Naive thymus-derived CD4-positive, alpha-beta T cell (primary cell): ENCODE measurements around the gene CLIC4. TPM values are rescaled to one million over a fixed set of nuclear protein-coding genes. Genes with fewer than 3 reads are reported as not detected.
A peak's percentile ranks its signal among the peaks of the same experiment; 100 is the strongest.

Experiments used
- ATAC-seq: fragments of 150-1000 bp; cut with Tn5 transposase; 2 replicates; pipeline ENCODE4 v1.10.0; 2021; ENCODE audit warnings: mild to moderate bottlenecking, moderate library complexity
- CTCF ChIA-PET: fragments of 350-600 bp; sonication (Branson Sonifier 250); formaldehyde crosslinking; loops from one replicate; lab custom pipeline; 2021; ENCODE audit warnings: antibody characterized with exemption; lab: Charles Lee
- POLR2A ChIA-PET: fragments of 350-600 bp; sonication (Branson Sonifier 250); formaldehyde crosslinking; loops from one replicate; lab custom pipeline; 2021; ENCODE audit warnings: antibody characterized with exemption, inconsistent platforms; lab: Charles Lee
- DNase-seq, 9 donors: peaks; one replicate each; pipeline versions ENCODE4 v3.0.0 to v3.0.0-alpha.2; 2020 to 2022; ENCODE audit warnings: mixed read lengths in 1 of 9
- H3K27ac ChIP-seq: one replicate; pipeline ENCODE4 v1.7.0; 2013; ENCODE audit warnings: mild to moderate bottlenecking, low read depth, low read length, moderate library complexity
- H3K27me3 ChIP-seq, 2 donors: one replicate each; pipeline ENCODE4 v1.7.0; 2013; ENCODE audit warnings: low read length in 2 of 2, mild to moderate bottlenecking in 2 of 2, moderate library complexity in 2 of 2; ENCODE audit not compliant: control insufficient read depth in 2 of 2, insufficient read depth in 2 of 2
- H3K36me3 ChIP-seq, 3 experiments: 1 replicate in 2 of 3; 2 replicates in 1 of 3; pipeline ENCODE4 v1.7.0; 2013; ENCODE audit warnings: low read length in 3 of 3, mild to moderate bottlenecking in 3 of 3, moderate library complexity in 1 of 3; ENCODE audit not compliant: insufficient read depth in 3 of 3, control insufficient read depth in 2 of 3
- H3K4me1 ChIP-seq, 2 donors: one replicate each; pipeline ENCODE4 v1.7.0; 2013; ENCODE audit warnings: low read length in 2 of 2, mild to moderate bottlenecking in 2 of 2, moderate library complexity in 1 of 2; ENCODE audit not compliant: control insufficient read depth in 2 of 2, insufficient read depth in 2 of 2
- H3K4me3 ChIP-seq: 2 replicates; pipeline ENCODE4 v1.7.0; 2013; ENCODE audit warnings: mild to moderate bottlenecking, low read length
- H3K9me3 ChIP-seq, 3 experiments: 1 replicate in 2 of 3; 2 replicates in 1 of 3; pipeline ENCODE4 v1.7.0; 2013; ENCODE audit warnings: low read length in 3 of 3; ENCODE audit not compliant: control insufficient read depth in 2 of 3
- H3K27ac Mint-ChIP-seq, 9 donors: one replicate each; pipeline ENCODE4 v1.8.0; 2020 to 2022; ENCODE audit warnings: mixed read lengths in 9 of 9, mild to moderate bottlenecking in 8 of 9, moderate library complexity in 5 of 9, inconsistent platforms in 2 of 9
- H3K27me3 Mint-ChIP-seq, 5 donors: one replicate each; pipeline ENCODE4 v1.8.0; 2021 to 2022; ENCODE audit warnings: mixed read lengths in 5 of 5, mild to moderate bottlenecking in 1 of 5
- H3K36me3 Mint-ChIP-seq, 5 donors: one replicate each; pipeline ENCODE4 v1.8.0; 2020 to 2022; ENCODE audit warnings: mixed read lengths in 5 of 5, mild to moderate bottlenecking in 3 of 5, inconsistent platforms in 1 of 5
- H3K4me1 Mint-ChIP-seq, 7 donors: one replicate each; pipeline ENCODE4 v1.8.0; 2020 to 2022; ENCODE audit warnings: mixed read lengths in 7 of 7, mild to moderate bottlenecking in 3 of 7, inconsistent platforms in 1 of 7
- H3K4me3 Mint-ChIP-seq, 10 donors: one replicate each; pipeline ENCODE4 v1.8.0; 2020 to 2022; ENCODE audit warnings: mild to moderate bottlenecking in 10 of 10, mixed read lengths in 10 of 10, moderate library complexity in 6 of 10, inconsistent platforms in 2 of 10
- H3K9me3 Mint-ChIP-seq, 11 donors: one replicate each; pipeline ENCODE4 v1.8.0; 2020 to 2022; ENCODE audit warnings: mixed read lengths in 11 of 11, mild to moderate bottlenecking in 4 of 11, inconsistent platforms in 1 of 11, moderate library complexity in 1 of 11
- intact Hi-C, 2 donors: fragments of 100-400 bp; cut with micrococcal nuclease; formaldehyde crosslinking; loops; one replicate each; pipeline ENCODE4 v1.15.1; 2023
- polyA plus RNA-seq, 2 donors: library from polyadenylated mRNA; unstranded; fragments of 300-500 nt; fragmentation: Illumina TruSeq; gene quantifications; one replicate each; pipeline ENCODE4 v1.2.3, GENCODE V29; 2021
- total RNA-seq, 6 experiments: library from RNA in 5 of 6; stranded (reverse) in 5 of 6; gene quantifications; 1 replicate in 5 of 6; 2 replicates in 1 of 6; pipeline ENCODE4 v1.2.3 and lab custom pipeline; 2021 to 2026

CLIC4 gene
- total and polyA plus RNA-seq, 7 experiments from 2014 or later, result 0.54 to 16.8 (median 1.7) TPM

DNA sequence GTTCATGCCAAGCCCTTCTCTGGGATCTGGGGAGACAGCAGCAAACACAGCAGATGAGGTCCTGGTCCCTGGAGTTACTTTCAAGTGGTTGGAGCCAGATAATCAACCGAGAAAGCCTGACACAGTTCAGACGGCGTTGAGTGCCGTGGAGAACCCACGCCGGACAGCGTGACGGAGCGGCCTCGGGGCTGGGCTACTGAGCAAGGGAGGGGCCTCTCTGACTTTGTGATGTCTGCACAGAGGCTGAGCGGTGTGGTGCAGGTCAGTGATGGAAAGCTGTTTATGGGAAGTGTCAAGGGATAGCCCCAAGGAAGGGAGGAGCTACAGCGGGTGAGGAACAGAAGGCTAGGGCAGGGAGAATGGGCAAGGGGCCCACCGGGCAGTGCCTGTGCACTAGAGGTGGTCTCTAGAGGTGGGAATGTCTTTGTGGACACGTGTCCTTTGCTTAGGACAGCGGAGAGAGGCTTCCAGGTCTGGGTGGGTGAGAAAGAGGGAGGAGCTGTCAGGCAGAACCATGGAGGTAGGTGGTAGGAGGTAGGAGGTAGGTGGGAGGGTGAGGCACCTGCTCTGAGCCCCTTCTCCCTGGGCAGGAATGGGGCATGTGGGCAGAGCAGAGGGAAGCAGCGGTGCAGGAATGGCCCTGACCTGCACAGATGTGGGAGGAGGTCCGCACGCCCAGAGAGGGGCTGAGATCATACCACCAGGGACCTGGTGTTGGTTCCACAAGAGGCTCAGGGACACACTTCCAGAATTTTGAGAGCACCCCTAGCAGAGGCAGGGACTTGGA lies 122.0 kb downstream of the CLIC4 start:
- DNase-seq (peak in 1 of 9 donors; percentile 16), ATAC-seq (no peak)
- no peaks in the 10 kb centered on the region for H3K27me3 ChIP-seq
- no peak overlapping the region for H3K4me3 ChIP-seq
- peaks cover 0 to 7% of the 10 kb centered on the region in 2 donors for H3K4me1 ChIP-seq
- H3K9me3 ChIP-seq, result no peaks in the 10 kb centered on the region
- H3K4me1 Mint-ChIP-seq, result peaks cover 0 to 42% (median 11%) of the 10 kb centered on the region in 7 donors
- no peaks in the 10 kb centered on the region for H3K9me3 Mint-ChIP-seq
- no peaks in the 10 kb centered on the region for H3K36me3 ChIP-seq
- H3K27ac ChIP-seq, result no peak overlapping the region
- POLR2A ChIA-PET, result no interaction called here
- no peak overlapping the region for H3K27ac Mint-ChIP-seq
- no peaks in the 10 kb centered on the region for H3K36me3 Mint-ChIP-seq
- H3K4me3 Mint-ChIP-seq, result no peak overlapping the region
- intact Hi-C loops, result no loop called here
- peaks cover 0 to 32% (median 0%) of the 10 kb centered on the region in 5 donors for H3K27me3 Mint-ChIP-seq
- CTCF ChIA-PET, result interaction anchor here (1.5 kb wide), 1 partner anchor 30 kb away, joined by 4 read pairs; no protein-coding TSS in a partner anchor

DNA sequence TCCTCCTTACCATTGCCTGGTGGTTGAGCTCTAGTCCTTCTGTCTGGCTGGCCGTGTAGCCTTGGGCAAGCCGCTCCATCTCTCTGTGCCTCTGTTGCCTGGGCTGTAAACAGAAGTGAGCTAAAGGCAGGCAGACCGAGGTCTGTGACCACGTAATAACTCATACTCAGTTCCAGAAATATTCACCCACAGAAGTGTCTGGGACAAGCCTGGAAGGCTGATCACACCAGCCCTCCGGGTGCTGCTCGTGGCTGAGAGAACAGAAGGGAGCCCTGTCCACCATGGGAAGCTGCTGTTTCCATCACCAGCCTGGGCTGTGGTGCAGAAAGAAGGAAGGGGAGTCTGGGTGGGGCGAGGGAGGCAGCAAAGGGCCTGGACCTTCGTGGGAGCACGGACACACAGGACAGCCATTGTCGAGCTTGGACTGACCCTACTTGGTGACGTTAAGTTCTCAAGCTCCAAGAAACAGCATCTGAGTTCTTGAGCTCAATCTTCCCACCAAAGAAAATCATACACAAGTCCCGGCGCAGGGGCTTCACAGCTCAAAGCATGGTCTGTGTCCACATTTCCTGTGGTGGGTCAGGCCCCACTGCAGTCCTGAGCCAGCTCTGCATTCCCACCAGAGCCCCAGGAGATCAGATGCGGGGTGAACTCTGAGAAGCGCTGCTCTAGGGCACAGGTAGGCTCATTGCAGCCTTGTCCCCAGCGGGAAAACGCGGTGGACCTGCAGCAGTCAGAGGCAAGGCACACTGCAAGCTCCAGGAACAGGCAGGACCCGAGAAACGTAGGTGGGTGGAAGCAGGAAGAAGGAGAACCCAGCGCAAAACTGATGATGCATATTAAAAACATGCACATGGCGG lies 123.0 kb downstream of the CLIC4 start:
- DNase-seq (peak in 1 of 9 donors; percentile 13), ATAC-seq (no peak)
- no peaks in the 10 kb centered on the region for H3K27me3 ChIP-seq
- Mint-ChIP-seq H3K27me3 (peaks cover 0 to 34% (median 0%) of the 10 kb centered on the region in 5 donors), H3K4me3 (no peak overlapping the region), H3K9me3 (no peaks in the 10 kb centered on the region), H3K4me1 (peaks cover 0 to 44% (median 11%) of the 10 kb centered on the region in 7 donors), H3K36me3 (no peaks in the 10 kb centered on the region), H3K27ac (peak overlapping the region in 1 of 9 donors; percentile 45)
- no peak overlapping the region for H3K27ac ChIP-seq
- CTCF ChIA-PET, result interaction anchor here (0.9 to 1.5 kb wide), 2 partner anchors 11 to 29 kb away, joined by 4 read pairs; no protein-coding TSS in a partner anchor
- H3K9me3 ChIP-seq, result no peaks in the 10 kb centered on the region
- intact Hi-C loops, result no loop called here
- H3K36me3 ChIP-seq, result no peaks in the 10 kb centered on the region
- POLR2A ChIA-PET, result no interaction called here
- no peak overlapping the region for H3K4me3 ChIP-seq
- H3K4me1 ChIP-seq, result peaks cover 0 to 7% of the 10 kb centered on the region in 2 donors

DNA sequence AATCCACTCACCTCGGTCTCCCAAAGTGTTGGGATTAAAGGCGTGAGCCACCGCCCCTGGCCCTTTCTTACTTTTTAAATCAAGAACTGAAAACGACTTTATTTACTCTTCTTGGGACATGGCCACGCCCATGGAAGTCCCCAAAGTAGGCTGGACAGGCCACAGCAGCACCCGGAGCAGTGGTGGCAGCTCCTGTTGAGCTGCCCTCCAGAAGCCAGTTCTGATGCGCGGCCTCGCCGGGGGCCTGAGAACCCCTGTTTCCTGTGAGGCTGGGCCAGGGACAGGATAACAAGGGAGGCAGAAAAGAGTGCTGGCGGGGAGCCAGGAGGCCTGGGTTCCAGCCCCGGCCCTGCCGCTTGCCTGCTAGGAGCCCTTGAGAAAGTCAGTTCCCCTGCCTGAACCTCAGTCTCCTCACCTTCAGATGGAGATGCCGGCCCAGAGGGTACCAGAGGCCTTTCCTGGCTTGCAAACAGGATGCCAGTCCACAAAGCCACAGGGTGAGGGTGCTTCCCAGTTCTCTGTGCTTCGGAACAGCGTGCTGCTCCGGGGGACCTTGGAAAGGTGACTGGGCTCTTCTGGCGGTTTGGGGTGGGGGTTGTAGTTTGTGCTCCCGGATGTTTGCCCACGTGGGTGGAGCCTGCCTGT lies 125.4 kb downstream of the CLIC4 start:
- H3K9me3 Mint-ChIP-seq, result no peaks in the 10 kb centered on the region
- Histone ChIP-seq H3K27ac (no peak overlapping the region), H3K4me3 (no peak overlapping the region), H3K36me3 (no peaks in the 10 kb centered on the region), H3K27me3 (no peaks in the 10 kb centered on the region), H3K4me1 (peaks cover 0 to 7% of the 10 kb centered on the region in 2 donors), H3K9me3 (no peaks in the 10 kb centered on the region)
- H3K36me3 Mint-ChIP-seq, result no peaks in the 10 kb centered on the region
- intact Hi-C loops, result no loop called here
- peaks cover 0 to 31% (median 0%) of the 10 kb centered on the region in 5 donors for H3K27me3 Mint-ChIP-seq
- H3K27ac Mint-ChIP-seq, result no peak overlapping the region
- CTCF ChIA-PET, result no interaction called here
- H3K4me3 Mint-ChIP-seq, result peak overlapping the region in 3 of 10 donors; percentile 21 to 28 (median 25)
- H3K4me1 Mint-ChIP-seq, result peaks cover 0 to 38% (median 11%) of the 10 kb centered on the region in 7 donors
- POLR2A ChIA-PET, result no interaction called here
- DNase-seq, result peak in 4 of 9 donors; percentile 5 to 22 (median 15)
- ATAC-seq, result peak; percentile 24

DNA sequence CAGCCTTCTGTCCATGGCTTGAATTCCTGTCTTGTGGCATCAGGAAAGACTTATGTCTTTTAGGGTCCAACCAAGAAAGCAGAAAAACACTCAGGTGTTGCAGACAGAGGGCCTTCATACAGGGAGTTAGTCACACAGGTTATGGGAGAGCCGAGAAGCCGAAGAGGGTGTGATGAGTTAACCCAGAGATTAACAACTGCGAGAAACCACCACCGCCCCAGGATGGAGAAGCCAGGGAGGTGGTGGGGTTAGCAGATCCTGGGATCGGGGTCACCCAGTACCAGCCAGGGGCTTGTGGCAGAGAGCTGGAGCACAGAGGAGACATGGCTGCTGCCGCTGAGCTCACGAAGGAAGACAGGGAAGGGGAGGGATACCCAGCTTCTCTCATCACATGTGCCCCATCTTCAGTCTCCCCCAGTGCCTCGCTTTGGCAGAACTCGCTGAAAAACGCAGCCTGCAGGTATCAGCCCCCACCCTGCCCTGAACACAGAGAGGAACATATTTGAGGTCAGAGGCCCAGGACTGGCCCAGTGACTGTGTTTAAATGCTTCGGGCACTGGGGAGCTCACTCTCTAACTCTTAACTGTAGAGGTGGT lies 126.2 kb downstream of the CLIC4 start:
- Histone ChIP-seq H3K36me3 (no peaks in the 10 kb centered on the region), H3K27me3 (no peaks in the 10 kb centered on the region), H3K27ac (no peak overlapping the region), H3K4me3 (no peak overlapping the region), H3K9me3 (no peaks in the 10 kb centered on the region), H3K4me1 (peaks cover 0 to 7% of the 10 kb centered on the region in 2 donors)
- ATAC-seq (no peak), DNase-seq (peak in 1 of 9 donors; percentile 12)
- intact Hi-C loops, result no loop called here
- ChIA-PET POLR2A (no interaction called here), CTCF (interaction anchor here (1.1 to 1.3 kb wide), 2 partner anchors 14 to 22 kb away, joined by 3 read pairs; no protein-coding TSS in a partner anchor)
- Mint-ChIP-seq H3K27ac (no peak overlapping the region), H3K27me3 (peaks cover 0 to 33% (median 0%) of the 10 kb centered on the region in 5 donors), H3K9me3 (no peaks in the 10 kb centered on the region), H3K4me1 (peaks cover 0 to 38% (median 11%) of the 10 kb centered on the region in 7 donors), H3K36me3 (no peaks in the 10 kb centered on the region), H3K4me3 (peak overlapping the region in 3 of 10 donors; percentile 12 to 21 (median 14))

DNA sequence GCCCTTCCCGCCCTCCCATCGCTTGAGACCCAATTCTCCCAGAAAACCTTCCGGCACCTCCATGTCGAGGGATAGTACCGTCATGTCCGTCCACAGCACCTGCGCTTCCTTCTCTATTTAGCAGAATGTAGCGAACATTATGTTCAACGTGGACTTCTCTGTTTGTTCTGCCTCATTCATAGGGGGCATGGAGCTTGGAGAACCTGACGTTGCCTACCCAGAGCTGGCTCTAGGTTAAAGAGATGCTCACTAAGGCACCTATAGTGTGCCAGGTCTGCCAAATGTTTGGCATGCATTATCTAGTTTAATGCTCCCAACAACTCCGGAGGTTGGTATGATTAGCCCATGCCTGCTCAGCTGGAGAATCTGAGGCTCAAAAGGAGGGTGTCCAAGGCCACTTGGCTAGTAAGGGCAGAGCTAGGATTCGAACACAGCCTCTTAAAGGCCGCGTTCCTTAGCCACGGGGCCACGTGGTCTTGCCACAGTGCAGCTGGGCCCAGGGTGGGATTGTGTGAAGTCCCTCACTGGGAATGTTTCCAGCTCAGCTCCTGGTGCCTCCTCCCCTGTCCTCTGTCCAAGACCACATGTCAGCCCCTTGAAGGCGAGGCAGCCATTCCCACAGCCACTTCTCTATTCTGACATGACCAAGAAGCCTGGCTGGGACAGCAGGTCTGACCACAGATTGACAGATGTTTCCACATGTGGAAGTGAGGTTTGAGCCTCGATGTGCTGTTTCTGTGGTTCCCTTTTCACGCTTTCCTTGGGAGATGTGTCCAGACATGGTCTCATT lies 127.0 kb downstream of the CLIC4 start:
- CTCF ChIA-PET, result interaction anchor here (0.6 to 1.3 kb wide), 3 partner anchors 13 to 182 kb away, joined by 3 read pairs; no protein-coding TSS in a partner anchor
- H3K27me3 Mint-ChIP-seq, result peaks cover 0 to 30% (median 0%) of the 10 kb centered on the region in 5 donors
- H3K4me1 ChIP-seq, result peaks cover 0 to 7% of the 10 kb centered on the region in 2 donors
- peak; percentile 42 for ATAC-seq
- H3K27ac ChIP-seq, result no peak overlapping the region
- no peak overlapping the region for H3K4me3 ChIP-seq
- no peaks in the 10 kb centered on the region for H3K9me3 Mint-ChIP-seq
- no peaks in the 10 kb centered on the region for H3K27me3 ChIP-seq
- POLR2A ChIA-PET, result no interaction called here
- H3K9me3 ChIP-seq, result no peaks in the 10 kb centered on the region
- H3K36me3 Mint-ChIP-seq, result no peaks in the 10 kb centered on the region
- H3K4me1 Mint-ChIP-seq, result peaks cover 0 to 35% (median 11%) of the 10 kb centered on the region in 7 donors
- H3K4me3 Mint-ChIP-seq, result no peak overlapping the region
- no peaks in the 10 kb centered on the region for H3K36me3 ChIP-seq
- no peak overlapping the region for H3K27ac Mint-ChIP-seq
- DNase-seq, result peak in 1 of 9 donors; percentile 13
- intact Hi-C loops, result no loop called here
